GM23338 (cell line): ENCODE measurements around the gene SV2A. TPM values are rescaled to one million over a fixed set of nuclear protein-coding genes. Genes with fewer than 3 reads are reported as not detected.
"Not testable (repeated sequence)": the region's sequence is repeated elsewhere in the genome, so short reads cannot be mapped to it uniquely, and the experiment has no call there.

Source experiments
- ATAC-seq: fragments of 200-7000 bp; cut with Tn5 transposase; 3 replicates; pipeline ENCODE4 v1.9.1; 2020
- DNase-seq: peaks from one replicate; pipeline ENCODE4 v3.0.0-alpha.2; 2015; ENCODE audit warnings: low spot score
- H2AFZ ChIP-seq: fragments of 200-600 bp; sonication (generic); 2 replicates; pipeline ENCODE4 v1.8.0; 2016; ENCODE audit warnings: antibody characterized with exemption, mild to moderate bottlenecking, moderate library complexity
- H3F3A ChIP-seq: fragments of 200-600 bp; sonication (generic); replicated peaks from 2 replicates; pipeline ENCODE4 v1.8.0; 2017; ENCODE audit warnings: antibody characterized with exemption, mixed run types, low read depth
- H3K27ac ChIP-seq: fragments of 200-600 bp; sonication (generic); 2 replicates; pipeline ENCODE4 v1.6.1; 2016; ENCODE audit warnings: low read depth
- H3K27me3 ChIP-seq: fragments of 200-600 bp; sonication (generic); 2 replicates; pipeline ENCODE4 v1.8.0; 2016; ENCODE audit warnings: mild to moderate bottlenecking, mixed run types, moderate library complexity; ENCODE audit not compliant: insufficient read depth
- H3K36me3 ChIP-seq: fragments of 200-600 bp; sonication (generic); 2 replicates; pipeline ENCODE4 v1.8.0; 2016; ENCODE audit warnings: mild to moderate bottlenecking; ENCODE audit not compliant: insufficient read depth
- H3K4me1 ChIP-seq: fragments of 200-600 bp; sonication (generic); 2 replicates; pipeline ENCODE4 v1.8.0; 2016; ENCODE audit warnings: mild to moderate bottlenecking, moderate library complexity; ENCODE audit not compliant: insufficient read depth
- H3K4me2 ChIP-seq: fragments of 200-600 bp; sonication (generic); 2 replicates; pipeline ENCODE4 v1.7.1; 2017; ENCODE audit warnings: mixed run types
- H3K4me3 ChIP-seq: fragments of 200-600 bp; sonication (generic); 2 replicates; pipeline ENCODE4 v1.6.1; 2016; ENCODE audit warnings: mixed run types
- H3K79me2 ChIP-seq: fragments of 200-600 bp; sonication (generic); replicated peaks from 2 replicates; pipeline ENCODE4 v1.8.0; 2017; ENCODE audit warnings: mild to moderate bottlenecking; ENCODE audit not compliant: insufficient read depth
- H3K9me2 ChIP-seq: fragments of 200-600 bp; sonication (generic); 2 replicates; pipeline ENCODE4 v1.8.0; 2017; ENCODE audit not compliant: insufficient read depth
- H4K20me1 ChIP-seq: fragments of 200-600 bp; sonication (generic); replicated peaks from 2 replicates; pipeline ENCODE4 v1.8.0; 2017; ENCODE audit warnings: mild to moderate bottlenecking; ENCODE audit not compliant: insufficient read depth
- H3K27ac Mint-ChIP-seq: 2 replicates; pipeline ENCODE4 v1.8.0; 2020; ENCODE audit warnings: inconsistent platforms, mild to moderate bottlenecking, moderate library complexity, mixed read lengths
- H3K27me3 Mint-ChIP-seq: 3 replicates; pipeline ENCODE4 v1.8.0; 2022; ENCODE audit warnings: low read depth, mild to moderate bottlenecking, moderate library complexity, mixed read lengths, inconsistent platforms; ENCODE audit not compliant: insufficient read depth, poor library complexity
- H3K36me3 Mint-ChIP-seq: 3 replicates; pipeline ENCODE4 v1.8.0; 2021; ENCODE audit warnings: low read depth, mild to moderate bottlenecking, inconsistent platforms, moderate library complexity, mixed read lengths
- H3K4me1 Mint-ChIP-seq: 3 replicates; pipeline ENCODE4 v1.8.0; 2020; ENCODE audit warnings: mild to moderate bottlenecking, inconsistent platforms, mixed read lengths
- H3K4me3 Mint-ChIP-seq: 3 replicates; pipeline ENCODE4 v1.8.0; 2021; ENCODE audit warnings: moderate library complexity, mild to moderate bottlenecking, inconsistent platforms, mixed read lengths
- H3K9me3 Mint-ChIP-seq: 3 replicates; pipeline ENCODE4 v1.8.0; 2020; ENCODE audit warnings: moderate library complexity, mild to moderate bottlenecking, inconsistent platforms, mixed read lengths
- polyA plus RNA-seq: library from polyadenylated mRNA; unstranded; fragments of >200 nt; fragmentation: Nextera tagmentation; extraction: Ambion mirVana; gene quantifications from 2 replicates; pipeline ENCODE4 v1.2.1, GENCODE V29; 2016
- total RNA-seq: library from RNA; depleted of rRNA; stranded (reverse); fragments of >200 nt; shearing (Covaris generic); gene quantifications from 2 replicates; pipeline ENCODE4 v1.2.3, GENCODE V29; 2014

The SV2A gene
- total and polyA plus RNA-seq, 2 experiments from 2014 or later, result 17.8 to 41.7 TPM

DNA sequence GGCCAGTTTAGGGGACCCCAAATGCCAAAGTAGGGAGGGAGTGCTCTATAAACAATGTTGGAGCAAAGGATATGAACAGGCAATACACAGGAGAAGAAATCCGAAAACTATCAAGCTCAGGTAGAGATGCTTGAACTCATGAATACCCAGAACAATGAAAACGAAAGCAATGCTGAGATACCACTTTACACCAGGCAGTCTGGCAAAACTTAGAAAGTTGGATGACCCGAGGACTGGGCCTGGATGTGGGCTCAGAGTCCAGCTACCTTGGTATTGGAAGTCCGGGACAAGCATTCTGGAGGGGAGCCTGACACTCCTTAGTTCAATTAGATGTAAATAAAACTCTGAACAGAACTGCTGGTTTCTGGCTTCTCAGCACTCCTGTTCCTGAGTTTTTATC, 44.6 kb downstream of the SV2A start:
- ATAC-seq, DNase-seq, H3K27me3 Mint-ChIP-seq: not testable (repeated sequence)

DNA sequence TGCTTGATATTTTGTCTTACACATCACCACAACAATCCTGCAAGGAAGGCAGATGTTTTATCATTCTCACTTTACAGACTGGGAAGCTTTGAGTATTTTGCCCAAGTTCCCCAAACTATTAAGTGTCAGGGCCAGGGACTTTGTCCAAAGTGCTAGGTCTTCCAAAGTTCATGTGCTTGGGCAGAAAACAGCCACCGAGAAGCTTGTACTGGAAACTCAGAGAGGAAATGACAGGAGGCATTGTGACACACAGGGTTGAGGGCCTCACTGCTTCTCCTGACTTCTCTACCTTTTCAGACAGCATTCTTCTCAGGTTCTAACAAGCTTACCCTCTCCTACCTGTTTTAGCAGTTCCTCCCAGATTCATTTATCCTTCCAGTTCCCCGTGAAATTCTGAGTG, 50.8 kb downstream of the SV2A start:
- not testable (repeated sequence) for H3K36me3 Mint-ChIP-seq, H3K27ac Mint-ChIP-seq, H3K4me1 ChIP-seq, H3K9me2 ChIP-seq, H3K36me3 ChIP-seq, H3K27me3 ChIP-seq, H2AFZ ChIP-seq, H4K20me1 ChIP-seq, DNase-seq, H3K79me2 ChIP-seq, H3K4me3 Mint-ChIP-seq, H3K27ac ChIP-seq, ATAC-seq, H3K4me2 ChIP-seq, H3K27me3 Mint-ChIP-seq, H3K4me1 Mint-ChIP-seq, H3F3A ChIP-seq, H3K9me3 Mint-ChIP-seq, H3K4me3 ChIP-seq

More for the DNA sequence above, 44.6 kb downstream of the SV2A start:
- not testable (repeated sequence) for H3K4me1 ChIP-seq, H3F3A ChIP-seq, H3K4me1 Mint-ChIP-seq, H3K27me3 ChIP-seq, H3K4me3 Mint-ChIP-seq, H3K36me3 Mint-ChIP-seq, H3K4me2 ChIP-seq, H3K9me3 Mint-ChIP-seq, H3K9me2 ChIP-seq, H2AFZ ChIP-seq, H3K79me2 ChIP-seq, H3K27ac ChIP-seq, H3K27ac Mint-ChIP-seq, H3K4me3 ChIP-seq, H3K36me3 ChIP-seq, H4K20me1 ChIP-seq

DNA sequence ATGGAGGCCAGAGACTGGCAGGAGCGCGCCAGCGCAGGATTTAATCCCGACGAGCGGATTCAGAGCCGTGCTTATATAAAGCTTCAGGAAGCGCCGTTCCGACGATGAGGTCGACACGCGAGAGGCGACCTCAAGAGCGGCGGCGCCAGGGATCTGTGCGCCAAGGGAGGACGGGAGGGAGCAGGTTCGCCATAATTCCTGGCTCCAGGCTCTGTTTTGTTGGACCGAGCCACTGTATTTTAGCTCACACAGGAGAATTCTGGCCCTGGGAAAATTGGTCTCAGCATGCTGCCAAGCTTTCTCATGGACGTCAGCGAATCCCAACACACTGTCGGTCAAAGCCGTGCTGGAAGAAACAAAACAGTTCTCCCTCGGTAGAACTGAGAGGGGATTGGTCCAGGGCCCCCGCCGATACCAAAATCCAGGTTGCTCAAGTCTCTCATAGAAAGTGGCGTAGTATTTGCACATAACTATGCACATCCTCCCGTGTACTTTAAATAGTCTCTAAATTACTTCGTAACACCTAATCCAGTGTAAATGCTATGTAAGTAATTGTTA, 56.1 kb downstream of the SV2A start:
- H3K4me2 ChIP-seq, H3K4me3 Mint-ChIP-seq, H3K4me3 ChIP-seq, H3K27me3 ChIP-seq, H3K4me1 Mint-ChIP-seq, H4K20me1 ChIP-seq, H3K36me3 Mint-ChIP-seq, H3K27me3 Mint-ChIP-seq, H3K9me2 ChIP-seq, H3K79me2 ChIP-seq, H3F3A ChIP-seq, DNase-seq, H3K4me1 ChIP-seq, H2AFZ ChIP-seq, H3K27ac ChIP-seq, H3K9me3 Mint-ChIP-seq, H3K27ac Mint-ChIP-seq, H3K36me3 ChIP-seq: not testable (repeated sequence)
- ATAC-seq, result peak; percentile 33

DNA sequence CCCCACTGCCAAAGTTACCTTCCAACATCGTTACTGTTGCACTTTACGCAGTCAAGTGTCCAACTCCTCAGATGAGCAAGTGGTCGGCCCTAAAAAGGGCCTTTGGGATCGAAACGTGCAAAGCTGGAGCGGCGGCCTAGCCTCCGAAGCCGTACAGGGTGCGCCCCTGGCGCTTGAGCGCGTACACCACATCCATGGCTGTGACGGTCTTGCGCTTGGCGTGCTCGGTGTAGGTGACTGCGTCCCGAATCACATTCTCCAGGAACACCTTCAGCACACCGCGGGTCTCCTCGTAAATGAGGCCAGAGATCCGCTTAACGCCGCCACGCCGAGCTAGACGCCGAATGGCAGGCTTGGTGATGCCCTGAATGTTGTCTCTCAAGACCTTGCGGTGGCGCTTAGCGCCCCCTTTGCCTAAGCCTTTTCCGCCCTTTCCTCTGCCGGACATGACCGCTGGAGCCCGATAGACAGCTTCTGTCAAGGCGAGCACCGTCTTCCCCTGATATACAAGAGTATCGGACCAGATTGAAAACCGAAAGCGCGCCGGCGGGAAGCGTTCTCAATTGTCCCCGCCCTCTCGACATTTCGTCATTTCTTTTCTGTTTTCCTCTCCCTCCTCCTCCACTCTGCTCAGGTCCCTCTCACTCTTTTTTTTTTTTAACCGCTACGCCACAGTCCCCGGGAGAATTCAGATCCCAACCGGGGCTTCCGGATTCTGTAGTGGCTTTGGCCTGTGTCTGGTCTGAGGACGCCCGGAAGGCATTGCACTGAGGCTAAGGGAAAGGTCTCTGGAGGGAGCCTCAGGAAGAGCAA, 56.8 kb downstream of the SV2A start:
- not testable (repeated sequence) for H3K4me2 ChIP-seq, H3F3A ChIP-seq, H2AFZ ChIP-seq, H3K9me2 ChIP-seq, H3K36me3 Mint-ChIP-seq, H3K27ac Mint-ChIP-seq, DNase-seq, H3K27me3 Mint-ChIP-seq, H3K36me3 ChIP-seq, H3K4me1 Mint-ChIP-seq, H3K4me3 ChIP-seq, H3K4me3 Mint-ChIP-seq, H3K79me2 ChIP-seq, H3K9me3 Mint-ChIP-seq, H3K27me3 ChIP-seq, H3K4me1 ChIP-seq, H4K20me1 ChIP-seq, H3K27ac ChIP-seq
- peak; percentile 75 for ATAC-seq

DNA sequence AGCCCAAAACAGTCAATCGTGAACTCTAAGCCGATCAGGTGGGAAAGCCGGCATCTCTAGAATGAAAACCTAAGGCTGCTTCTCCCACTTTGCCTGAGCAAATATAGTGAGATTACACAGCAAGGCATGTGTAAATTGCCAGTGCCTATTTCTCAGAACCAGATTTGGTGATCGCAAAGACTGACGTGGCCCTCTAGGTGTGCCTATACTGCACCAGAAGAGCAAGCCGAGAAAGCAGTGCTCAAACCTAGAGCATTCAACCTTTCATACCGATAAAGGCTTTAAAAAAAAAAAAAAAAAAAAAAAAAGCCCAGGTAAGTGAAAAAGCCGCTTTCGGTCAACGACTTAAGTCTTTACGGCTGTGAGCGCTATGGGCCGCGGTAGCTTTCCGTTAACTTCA, 57.4 kb downstream of the SV2A start:
- H3K79me2 ChIP-seq, H2AFZ ChIP-seq, H3K4me1 Mint-ChIP-seq, DNase-seq, H3K4me3 ChIP-seq, H3K4me2 ChIP-seq, H4K20me1 ChIP-seq, H3K4me3 Mint-ChIP-seq, H3K27me3 Mint-ChIP-seq, H3K27me3 ChIP-seq, H3K36me3 Mint-ChIP-seq, H3F3A ChIP-seq, ATAC-seq, H3K9me2 ChIP-seq, H3K36me3 ChIP-seq, H3K9me3 Mint-ChIP-seq, H3K4me1 ChIP-seq, H3K27ac Mint-ChIP-seq, H3K27ac ChIP-seq: not testable (repeated sequence)
